ENCODE results near the gene HAPLN1.
"Not testable (repeated sequence)": the region's sequence is repeated elsewhere in the genome, so short reads cannot be mapped to it uniquely, and the experiment has no call there.

HAPLN1 gene

DNA sequence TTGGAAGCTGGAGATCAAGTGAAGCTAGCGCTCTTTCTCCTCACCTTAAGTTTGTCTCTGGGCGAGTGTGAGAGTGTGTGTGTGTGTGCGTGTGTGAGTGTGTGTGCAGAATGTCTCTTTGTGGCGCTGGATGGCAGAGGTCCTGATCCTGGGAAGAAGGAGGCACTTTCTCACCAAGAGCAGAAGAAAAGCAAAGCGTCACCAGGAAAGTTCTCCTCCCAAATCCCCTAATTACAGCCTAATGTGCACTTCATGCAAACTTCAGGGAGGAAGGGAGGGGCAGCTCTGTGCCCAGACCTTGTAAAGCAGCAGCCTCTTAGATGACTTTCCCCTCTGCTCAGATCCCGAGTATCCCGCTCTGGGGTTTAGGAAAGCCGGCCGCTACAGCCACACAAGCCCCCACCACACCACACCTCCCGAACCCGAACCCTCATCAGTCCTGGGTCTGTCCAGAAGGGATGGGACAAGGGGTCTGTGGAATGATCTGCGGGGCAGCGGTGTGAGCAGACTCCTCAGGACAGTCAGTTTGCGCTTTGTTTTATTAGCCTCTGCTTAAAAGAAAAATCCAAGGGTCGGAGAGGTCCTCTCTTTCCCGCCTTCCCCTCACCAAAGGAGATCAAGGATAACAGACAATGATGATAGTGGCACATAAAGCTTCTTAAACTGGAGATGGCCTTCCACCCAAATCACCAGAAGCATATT, at the start of gene HAPLN1:
HAPLN1 (minus strand) TSS at position 20 of the 702 bp plus-strand sequence. CDS start 47,332 bp downstream, outside the sequence.
- DNase-seq, result no peak

DNA sequence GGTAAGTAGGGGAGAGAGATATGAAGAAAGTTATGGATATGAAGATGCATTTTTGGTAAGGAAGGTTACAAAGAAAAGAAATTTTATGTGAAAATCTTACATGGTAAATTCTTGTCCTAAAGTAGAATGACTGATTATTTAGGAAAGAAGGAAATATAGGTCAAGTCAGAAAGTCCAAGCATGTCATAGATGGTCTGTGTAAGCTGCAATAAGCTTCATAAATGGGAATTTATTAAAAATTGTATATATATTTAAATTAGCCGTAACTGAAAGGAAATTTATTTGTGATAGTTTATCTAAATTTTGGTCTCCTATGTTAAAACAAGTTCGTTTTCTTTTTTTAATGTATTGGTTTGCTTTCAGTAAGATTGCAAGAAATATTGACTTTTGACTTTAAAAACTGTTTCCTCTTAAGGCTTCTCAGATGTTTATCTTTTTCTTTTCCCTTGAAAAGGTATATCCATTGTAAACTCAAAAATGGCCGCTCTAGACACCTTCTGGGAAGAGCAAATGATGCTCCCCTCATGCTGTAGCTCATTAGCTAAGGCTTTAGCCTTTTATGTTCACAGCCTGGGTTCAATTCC, 46.8 kb upstream of the HAPLN1 start:
- DNase-seq, result no peak

GRCh38 chr5:83764101-83764500, 43.4 kb upstream of the HAPLN1 start:
- no peak for DNase-seq

GRCh38 chr5:83760579-83760978, 39.9 kb upstream of the HAPLN1 start:
- DNase-seq, result no peak

DNA sequence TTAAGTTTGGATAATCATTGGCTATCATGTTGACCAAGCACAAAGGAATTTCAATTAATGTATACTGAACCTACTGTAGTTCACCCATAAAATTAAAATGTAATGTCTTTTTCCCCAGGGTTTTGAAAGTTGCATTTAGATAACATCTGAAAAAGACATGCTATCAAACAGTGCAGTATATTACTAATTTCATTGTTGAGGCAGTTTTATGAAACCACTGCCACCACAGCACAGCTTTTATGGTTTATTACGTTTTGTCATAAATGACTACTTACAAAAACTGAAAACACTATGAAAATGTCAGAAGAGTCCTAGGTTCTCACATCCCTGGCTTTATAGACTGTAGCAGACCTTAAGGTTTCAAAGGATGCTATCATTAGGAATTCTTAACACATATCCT, 32.0 kb upstream of the HAPLN1 start:
- DNase-seq, result no peak

- peak in 1 of 3 donors; percentile 11 for DNase-seq
Observed at GRCh38 chr5:83751201-83751600, 30.5 kb upstream of the HAPLN1 start.

DNA sequence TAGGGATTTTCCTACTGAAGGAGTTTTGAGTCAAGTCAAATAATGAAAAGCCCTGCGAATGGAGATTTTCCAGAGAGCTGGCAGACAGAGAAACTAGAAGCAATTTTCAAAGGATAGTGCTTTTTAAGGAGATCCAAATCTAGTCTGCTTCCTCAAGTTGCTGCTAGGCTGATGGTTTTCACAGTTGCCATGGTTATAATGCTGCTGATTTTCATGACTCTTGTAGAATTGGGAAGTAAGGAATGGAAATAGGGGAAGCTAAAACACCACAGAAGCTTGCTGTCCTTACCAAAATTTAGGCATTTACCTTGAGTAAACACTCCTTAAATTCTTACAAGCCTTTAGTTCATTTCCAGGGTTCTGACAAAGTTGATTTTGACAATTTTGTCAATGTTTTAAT, 30.1 kb upstream of the HAPLN1 start:
- peak; percentile 29 to 55 (median 34) for DNase-seq

DNA sequence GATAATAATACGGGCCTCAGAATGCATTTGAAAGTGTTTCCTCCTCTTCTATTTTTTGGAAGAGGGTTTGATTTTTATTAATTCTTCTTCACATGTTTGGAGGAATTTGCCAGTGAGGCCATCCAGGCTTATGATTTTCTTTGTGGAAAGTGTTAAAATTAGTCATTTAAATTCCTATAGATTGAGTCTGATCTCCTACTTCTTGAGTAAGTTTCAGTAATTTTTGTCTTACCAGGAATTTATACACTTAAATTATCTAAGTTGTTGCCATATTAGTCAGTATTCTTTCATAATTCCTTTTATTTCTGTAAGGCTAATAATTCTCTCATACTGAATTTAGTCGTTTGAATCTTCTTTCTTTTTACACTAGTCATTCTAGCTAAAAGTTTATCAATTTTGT, 25.2 kb upstream of the HAPLN1 start:
- no peak for DNase-seq

DNA sequence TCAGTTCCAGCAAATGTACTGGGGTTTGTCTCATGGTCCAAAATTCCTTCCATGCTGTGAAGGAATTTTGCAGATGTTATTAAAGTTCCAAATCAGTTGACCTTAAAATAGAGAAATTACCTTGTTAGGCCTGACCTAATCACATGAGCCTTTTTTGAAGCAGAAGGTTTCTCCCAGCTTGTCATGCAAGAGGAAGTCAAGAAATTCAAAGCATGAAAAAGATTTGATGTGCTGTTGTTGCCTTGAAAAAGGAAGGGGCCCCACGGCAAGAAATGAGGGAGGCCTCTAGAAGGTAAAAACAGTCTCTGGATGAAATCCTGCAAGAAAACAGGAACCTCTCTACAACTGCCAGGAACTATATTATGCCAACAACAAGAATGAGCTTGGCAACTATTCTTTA, 24.2 kb upstream of the HAPLN1 start:
- DNase-seq, result peak in 1 of 3 donors; percentile 2

- DNase-seq, result no peak
Observed at GRCh38 chr5:83742089-83742488, 21.4 kb upstream of the HAPLN1 start.

GRCh38 chr5:83741571-83741970, 20.9 kb upstream of the HAPLN1 start:
- no peak for DNase-seq

DNA sequence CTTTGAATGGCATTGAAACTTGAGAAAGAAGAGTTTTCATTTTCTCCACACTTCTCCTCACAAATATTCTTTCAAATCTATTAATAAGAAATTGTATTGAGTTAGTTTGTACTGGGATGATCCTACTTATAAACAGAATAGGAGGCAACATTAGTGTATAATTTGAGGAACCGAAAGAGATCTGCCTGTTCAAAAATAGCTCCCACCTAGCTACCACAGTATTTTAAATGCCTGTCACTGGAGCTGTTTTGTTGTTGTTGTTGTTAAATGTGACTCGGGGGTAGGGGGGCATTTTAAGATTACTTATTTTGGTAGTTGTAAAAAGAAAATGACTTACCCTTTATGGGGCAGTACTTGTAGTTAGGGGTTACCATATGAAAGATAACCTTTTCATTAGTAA, 20.1 kb upstream of the HAPLN1 start:
- DNase-seq, result no peak

GRCh38 chr5:83736169-83736568, 15.5 kb upstream of the HAPLN1 start:
- DNase-seq, result not testable (repeated sequence)

DNA sequence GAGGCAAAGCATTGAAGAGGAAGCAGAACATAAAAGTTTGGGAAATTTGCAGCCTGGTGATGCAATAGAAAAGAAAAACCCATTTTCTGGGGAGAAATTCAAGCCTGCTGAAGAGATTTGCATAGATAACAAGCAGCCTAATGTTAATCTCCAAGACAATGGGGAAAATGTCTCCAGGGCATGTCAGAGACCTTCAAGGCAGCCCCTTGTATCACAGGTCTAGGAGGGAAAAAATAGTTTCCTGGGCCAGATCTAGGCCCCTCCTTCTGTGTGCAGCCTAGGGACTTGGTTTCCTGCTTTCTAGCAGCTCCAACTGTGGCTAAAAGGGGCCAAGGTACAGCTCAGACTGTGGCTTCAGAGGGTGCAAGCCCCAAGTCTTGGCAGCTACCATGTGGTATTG, 14.4 kb upstream of the HAPLN1 start:
- peak in 1 of 3 donors; percentile 11 for DNase-seq

DNA sequence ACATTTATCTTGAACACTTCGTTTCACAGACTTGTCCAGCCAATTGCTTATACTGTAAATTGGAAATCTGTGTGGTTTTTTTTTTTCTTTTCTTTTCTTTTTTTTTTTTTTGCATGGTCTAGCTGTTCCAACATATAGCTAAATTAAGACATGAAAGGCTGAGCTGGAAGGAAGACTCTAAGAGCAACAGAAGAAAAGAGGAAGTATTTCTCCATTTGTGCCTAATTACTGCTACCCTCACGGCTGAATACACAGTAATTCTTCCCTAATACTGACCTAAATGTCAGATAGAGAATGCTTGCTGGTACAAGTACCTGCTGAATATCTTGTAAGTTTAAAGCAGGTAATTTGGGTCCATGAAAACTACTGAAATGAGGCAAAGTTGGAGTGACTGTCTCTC, 11.0 kb upstream of the HAPLN1 start:
- no peak for DNase-seq

DNA sequence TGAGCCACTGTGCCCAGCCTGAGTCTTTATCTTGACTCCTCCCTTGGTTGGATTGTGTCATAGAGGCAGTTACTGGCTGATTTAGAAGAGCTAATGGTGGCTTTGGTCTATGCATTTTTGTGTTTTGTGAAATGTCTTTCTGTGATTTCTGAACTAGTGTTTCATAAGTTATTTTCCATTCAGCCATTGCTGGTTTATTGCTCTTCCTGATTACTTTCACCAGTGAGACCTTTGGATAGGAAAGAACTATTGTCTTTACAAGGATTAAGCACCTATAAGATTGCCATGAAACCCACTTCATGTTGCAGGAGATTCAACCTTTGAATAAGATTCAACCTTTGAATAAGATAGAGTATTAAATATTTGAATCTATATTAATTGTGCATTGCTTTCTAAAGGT, 8.7 kb upstream of the HAPLN1 start:
- no peak for DNase-seq

GRCh38 chr5:83726912-83727311, 6.3 kb upstream of the HAPLN1 start:
- no peak for DNase-seq

DNA sequence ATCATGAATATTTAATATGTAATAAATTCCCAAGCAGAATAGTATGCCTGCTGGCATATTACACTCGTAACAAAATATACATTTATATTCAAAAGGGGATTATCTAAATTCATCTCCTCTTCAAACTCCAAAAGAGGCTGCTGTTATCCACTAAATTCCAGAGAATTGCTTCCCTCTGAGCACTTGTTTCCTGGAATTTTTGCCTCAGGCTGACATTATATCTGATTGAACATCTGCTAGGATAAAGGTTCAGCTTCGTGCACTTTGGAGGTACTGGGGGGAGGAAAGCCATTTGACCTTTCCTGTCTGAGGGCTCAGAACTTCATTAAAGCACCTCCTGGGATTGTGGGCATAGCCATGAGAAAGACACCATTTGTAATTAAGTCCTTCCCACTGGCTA, 4.3 kb upstream of the HAPLN1 start:
- DNase-seq, result no peak

GRCh38 chr5:83724001-83724400, 3.3 kb upstream of the HAPLN1 start:
- DNase-seq, result no peak

GRCh38 chr5:83723031-83723430, 2.4 kb upstream of the HAPLN1 start:
- no peak for DNase-seq

DNA sequence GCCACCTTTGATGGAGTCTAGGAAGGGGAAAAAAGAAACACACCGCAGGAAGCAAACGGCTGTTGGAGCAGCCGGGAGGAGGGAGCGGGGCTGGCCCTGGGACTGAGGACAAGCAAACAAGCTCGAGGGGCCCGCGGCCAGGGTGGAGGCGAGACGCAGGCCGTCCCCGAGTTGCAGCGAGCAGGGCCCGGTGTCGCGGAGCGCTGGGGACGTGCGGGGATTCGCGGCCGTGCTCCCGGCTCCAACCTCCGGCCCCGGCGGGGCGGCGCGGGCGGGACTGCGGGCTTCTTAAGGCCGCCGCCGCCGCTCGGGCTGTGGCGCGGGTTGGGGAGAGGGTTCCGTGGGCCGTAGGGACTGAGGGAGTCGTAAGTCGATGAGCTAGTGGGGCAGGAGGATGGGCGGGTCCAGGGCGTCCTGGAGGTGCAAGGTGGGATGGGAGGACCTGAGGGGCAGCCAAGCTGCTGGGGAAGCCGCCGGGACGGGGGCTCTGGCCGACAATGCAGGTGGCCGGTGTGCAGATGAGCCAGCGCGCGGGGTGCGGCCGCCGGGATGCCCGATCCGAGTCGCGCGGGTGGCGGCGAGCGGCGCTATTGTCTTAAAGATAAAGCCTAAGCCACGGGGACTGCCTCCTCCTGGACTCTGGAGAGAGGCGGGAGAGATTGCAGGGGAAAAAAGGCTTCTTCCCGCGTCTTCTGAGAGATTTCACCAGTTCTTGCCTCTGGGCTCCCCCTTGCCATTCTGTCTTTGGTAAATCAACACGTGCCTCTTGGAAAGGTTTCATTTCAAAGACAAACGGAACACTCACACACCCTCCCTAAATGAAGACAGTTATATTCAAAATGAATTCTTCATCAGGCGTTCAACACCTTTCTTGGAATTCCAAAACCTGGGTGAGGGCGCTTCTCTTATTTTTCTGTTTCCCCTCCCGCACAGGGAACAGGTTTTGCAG, 1.6 kb upstream of the HAPLN1 start:
- DNase-seq, result peak; percentile 19 to 57 (median 22)

- no peak for DNase-seq
Observed at GRCh38 chr5:83718936-83719495, 1.6 kb downstream of the HAPLN1 start.

DNA sequence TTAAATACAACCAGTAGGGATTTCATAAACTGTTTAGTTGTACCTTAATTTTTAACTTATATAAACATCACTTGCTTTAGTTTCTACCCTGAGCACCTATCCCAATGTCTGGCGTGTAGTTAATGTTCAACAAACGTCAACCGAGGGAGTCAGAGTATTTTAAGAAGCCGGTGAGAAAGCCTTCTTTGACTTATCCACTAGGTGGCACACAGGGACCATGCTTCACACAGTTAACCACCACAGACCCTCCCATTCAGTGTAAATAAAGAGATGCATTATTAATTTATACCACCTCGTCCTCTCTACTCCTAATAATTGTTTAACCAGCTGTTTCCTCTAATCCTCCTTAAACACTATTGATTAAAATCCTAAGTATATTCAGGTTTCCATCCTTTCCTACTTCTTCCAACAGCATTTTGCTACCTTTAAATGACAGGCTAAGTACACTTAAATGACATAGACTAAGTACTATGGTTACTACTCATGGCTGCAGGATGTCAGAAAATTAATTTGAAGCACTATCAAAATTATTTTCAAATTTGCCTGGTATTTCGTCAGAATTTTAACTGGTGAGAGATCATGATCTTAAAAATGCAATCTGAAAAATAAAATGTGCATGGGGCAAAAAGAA, 2.3 kb downstream of the HAPLN1 start:
- DNase-seq, result peak; percentile 69 to 75 (median 70)
